GM19240 (cell line): ENCODE measurements around the gene FRMD4A.

Experiments
- DNase-seq: peaks from one replicate; pipeline ENCODE4 v3.0.0; 2011; ENCODE audit warnings: low spot score; ENCODE audit not compliant: insufficient read length

Gene FRMD4A

GRCh38 chr10:14294347-14295059, 36.2 kb downstream of the FRMD4A start:
- DNase-seq = no peak

DNA sequence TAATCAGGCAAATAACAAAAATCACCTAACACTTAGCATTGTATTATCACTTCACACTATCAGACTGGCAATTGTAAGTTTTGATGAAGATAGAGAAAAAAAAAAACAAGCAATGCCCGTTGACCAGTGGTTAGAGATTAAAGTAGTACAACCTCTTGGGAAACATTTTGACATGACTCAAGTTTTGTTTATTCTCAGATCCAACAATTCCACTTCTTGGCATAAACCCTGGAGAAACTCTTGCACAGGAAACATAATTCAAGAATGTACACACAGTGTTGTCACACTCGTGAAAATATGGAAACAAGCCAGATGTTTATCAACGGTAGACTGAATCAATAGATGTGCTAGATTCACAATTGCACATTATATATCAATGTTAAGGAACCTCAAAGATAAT, 37.2 kb downstream of the FRMD4A start:
- no peak for DNase-seq

DNA sequence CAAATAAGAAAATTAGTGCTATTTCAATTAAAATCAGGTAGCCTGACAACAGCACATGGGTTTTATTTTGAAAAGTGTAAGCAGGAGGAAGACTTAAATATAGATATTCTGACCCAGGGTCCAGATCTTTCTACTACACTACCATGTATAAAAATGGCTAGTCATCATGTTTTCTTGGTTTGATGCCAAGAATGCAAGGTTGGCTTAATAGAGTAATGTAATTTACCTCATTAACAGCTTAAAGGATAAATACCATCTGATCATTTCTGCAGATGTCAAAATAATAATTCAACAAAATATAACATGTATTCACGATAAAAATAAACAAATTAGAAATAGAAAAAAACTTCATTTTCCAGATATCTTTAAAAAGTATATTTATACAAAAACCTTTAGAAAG, 39.4 kb downstream of the FRMD4A start:
- DNase-seq = no peak

- no peak for DNase-seq
These were observed 44.7 kb downstream of the FRMD4A start for GRCh38 chr10:14285941-14286560.

GRCh38 chr10:14282276-14282675, 48.4 kb downstream of the FRMD4A start:
- no peak for DNase-seq

DNA sequence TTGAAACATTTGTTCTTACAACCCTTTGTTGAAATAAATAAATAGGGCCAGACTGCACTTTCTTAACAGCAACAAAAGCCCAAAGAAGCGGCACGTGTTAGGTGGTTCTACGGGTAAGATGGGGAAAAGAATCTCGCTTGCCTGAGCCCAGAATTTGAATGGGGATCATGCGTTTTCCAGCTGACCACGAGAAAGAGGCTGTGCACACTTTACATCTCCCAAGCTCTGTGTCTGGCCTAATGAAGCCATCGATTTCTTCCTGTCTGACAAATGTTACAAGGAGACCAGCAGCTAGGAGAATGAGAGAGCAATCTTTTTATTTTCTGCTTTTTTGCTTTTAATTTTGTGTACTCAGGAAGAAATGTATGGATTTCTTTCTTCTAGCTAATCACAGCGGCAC, 52.2 kb downstream of the FRMD4A start:
- DNase-seq = no peak

DNA sequence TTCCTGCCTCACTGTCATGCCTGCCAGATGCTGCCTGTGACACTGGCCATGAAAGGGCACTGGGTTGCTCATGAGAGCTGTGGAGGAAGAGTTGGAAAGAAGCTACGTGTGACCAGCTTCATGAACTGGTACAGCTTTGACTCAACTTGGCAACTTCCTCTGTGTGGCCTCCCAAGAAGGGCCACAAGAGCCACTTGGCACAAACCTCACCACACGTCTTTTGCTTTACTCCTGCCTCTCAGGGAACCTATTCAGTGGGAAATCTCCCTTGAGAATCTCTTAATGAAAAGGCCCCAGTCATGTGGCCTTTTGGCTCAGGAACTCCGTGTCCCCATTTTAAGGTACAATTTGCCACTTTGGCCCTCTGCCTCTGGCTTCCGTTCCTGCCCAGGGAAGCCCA, 54.5 kb downstream of the FRMD4A start:
- no peak for DNase-seq

GRCh38 chr10:14271621-14272020, 59.1 kb downstream of the FRMD4A start:
- DNase-seq = no peak

DNA sequence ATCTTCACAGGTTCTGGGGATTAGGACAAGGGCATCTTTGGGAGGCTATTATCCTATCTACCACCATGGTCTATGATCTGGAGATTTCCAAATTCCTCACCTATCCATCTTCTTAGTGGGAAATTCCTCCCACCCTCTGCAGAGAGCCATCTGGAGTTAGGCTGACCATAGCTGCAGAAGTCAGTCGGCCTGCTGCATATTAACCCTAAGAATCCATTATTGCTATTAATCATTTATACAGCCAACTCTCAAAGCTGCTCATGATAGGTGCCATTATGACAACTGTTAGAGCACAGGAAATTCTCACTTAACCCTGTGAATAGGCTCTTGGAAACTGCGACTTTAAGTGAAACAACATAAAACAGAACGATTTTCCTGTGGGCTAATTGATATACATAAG, 60.4 kb downstream of the FRMD4A start:
- no peak for DNase-seq

- DNase-seq = no peak
These were observed 65.0 kb downstream of the FRMD4A start for GRCh38 chr10:14265709-14266108.

- DNase-seq = no peak
These were observed 67.8 kb downstream of the FRMD4A start for GRCh38 chr10:14262836-14263425.

GRCh38 chr10:14261336-14261735, 69.4 kb downstream of the FRMD4A start:
- DNase-seq = no peak

DNA sequence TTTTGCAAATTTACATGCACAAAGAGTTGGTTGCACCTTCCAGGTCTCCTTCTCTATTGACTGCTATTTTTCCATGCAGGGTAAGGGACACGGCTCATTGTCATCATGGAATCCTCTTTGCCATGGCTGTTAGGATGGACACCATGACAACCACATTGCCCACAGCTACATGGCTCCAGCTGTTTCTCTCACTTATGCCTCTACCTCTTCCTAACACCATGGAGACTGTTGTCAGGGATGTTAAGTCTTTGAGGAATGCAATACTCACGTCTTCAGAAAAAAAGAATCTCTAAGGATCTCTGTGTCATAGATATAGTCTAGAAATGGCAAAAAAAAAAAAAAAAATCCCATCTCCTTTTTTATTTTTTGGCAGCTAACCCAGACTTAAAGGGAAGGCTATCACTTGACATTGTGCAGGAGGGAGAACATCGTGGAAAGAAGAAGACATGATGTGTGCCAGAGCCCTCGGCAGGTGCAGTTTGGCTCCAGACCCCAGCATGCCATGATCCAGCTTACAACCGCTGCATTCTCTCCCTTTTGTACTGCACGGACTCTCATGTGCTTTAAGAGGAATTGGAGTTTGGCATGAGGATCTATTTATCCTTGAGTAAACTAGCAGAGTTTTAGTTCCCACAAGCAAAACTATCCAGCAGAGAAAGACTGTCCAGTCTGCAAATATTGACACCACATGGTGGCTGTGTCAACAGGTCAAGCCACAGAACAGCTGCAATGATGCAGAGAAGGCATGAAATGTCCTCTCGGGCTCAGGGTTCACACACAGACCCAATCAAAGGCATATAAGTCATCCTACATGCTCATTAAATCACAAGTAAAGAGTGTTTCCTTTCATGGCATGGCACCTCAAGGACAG, 70.8 kb downstream of the FRMD4A start:
- DNase-seq = no peak

GRCh38 chr10:14254368-14254767, 76.4 kb downstream of the FRMD4A start:
- no peak for DNase-seq

DNA sequence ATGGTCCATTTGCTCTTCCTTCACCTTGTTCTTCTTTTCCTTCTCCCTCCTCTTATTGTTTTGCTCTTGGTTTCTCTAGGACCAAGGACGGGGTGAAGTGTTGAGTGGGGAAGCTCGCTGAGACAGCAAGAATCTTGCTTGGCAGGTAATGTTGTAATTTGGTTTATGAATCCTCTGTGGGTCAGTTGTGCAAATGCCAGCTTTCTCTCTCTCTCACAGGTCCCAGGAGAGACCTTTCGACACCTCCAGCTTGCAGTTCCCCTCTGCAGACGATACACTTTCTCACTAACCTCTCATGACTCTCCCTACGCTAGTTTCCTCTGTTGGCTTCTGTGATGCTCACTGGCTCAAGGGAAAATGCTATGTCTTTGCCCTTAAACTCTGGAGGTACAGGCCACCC, 77.0 kb downstream of the FRMD4A start:
- no peak for DNase-seq

DNA sequence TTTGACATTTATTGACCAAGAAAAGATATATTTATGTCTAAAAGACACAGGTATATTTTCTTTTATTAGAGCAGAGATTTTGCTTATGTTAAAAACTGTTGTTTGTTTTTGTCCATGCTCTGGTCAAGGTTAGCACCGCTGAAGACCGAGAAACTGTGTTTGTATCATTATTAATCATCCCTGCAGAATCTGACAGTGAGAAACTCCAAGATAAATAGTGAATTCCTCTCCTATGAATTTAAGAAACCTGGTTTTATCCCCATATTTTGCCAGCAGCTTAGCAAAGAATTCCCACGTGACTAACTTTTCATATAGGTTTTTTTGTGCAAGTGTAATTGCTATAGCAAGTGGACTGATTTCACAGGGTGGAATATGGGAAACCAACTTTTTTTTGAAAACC, 77.6 kb downstream of the FRMD4A start:
- no peak for DNase-seq

GRCh38 chr10:14250496-14251076, 80.1 kb downstream of the FRMD4A start:
- DNase-seq = no peak

DNA sequence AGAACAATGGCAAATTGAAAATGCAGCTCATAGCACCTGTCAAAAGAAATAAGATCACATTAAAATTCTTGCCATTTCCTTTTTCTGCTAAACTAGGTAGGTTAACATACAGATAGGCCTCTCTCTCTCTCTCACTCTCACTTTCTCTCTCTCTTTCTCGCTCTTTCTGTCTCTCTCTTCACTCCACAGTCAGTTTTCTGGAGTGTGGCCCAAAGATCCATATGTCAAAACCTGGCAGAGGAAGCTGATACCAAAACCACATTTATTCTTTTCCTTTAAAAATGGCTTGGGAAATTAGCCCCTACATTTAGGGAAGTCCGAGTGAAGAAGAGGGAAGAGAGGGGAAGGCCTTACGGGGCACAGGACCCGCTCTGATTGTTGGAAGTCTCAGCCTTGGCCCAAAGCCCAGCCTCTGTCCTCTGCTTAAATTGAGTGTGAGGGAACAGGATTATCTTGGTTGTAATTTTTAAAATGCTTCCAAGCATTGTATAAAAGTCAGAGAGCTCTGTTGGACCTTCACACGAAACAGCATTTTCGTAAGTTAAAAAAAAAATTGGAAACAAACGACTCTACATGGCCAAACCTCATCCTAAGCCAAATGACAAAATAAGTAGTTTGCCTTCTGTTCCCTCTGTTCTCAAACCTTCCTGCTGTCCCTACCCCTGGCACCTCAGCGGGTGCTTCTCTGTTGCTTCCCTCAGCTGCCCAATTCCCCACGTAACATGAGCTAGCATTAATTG, 83.2 kb downstream of the FRMD4A start:
- no peak for DNase-seq

DNA sequence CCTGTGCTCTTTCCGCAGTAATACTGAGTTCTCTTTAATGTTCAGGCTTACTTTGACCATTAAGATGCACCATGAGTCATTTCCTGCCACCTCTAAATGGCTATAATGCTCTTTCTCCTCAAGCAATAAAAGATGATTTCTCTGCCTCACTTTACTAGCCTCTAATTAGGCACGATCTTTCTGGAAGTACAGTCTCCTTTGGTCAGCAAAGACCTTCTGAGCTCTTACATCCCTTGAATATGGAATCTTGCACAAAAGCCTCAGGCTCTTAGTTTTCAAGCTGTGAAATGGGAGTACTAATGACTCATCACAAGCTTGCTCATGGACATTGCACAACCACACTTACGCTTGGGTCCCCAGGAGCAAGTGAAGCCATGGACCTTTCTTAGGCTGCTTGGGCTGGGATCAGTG, 85.9 kb downstream of the FRMD4A start:
- DNase-seq = no peak

DNA sequence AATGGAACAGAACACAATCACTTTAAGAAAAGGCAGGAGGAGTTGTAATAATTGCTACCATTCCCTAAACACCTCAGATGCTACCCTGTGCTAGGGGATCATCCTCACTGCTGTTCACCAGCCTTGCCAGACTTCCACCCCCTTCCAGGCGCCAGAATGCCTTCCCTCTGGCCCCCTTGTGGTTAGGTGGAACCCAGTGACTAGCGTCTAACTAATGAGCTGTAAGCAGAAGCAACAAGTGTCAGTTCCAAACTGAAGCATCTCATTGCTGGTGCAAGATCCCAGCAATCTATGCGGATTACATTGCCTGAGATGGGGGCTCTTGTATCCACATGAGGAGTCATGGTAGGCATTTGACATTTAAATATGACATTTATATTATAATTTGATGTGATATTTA, 86.6 kb downstream of the FRMD4A start:
- DNase-seq = no peak

DNA sequence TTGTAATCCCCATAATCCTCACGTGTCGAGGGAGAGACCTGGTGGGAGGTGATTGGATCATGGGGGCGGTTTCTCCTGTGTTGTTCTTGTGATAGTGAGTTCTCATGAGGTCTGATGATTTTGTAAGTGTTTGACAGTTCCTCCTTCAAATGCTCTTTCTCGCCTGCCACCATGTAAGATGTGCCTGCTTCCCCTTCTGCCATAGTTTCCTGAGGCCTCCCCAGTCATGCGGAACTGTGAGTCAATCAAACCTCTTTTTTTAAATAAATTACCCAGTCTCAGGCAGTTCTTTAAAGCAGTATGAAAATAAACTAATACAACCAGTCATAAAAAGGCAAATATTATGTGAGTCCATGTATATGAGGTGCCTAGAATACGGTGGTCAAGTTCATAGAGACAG, 87.5 kb downstream of the FRMD4A start:
- DNase-seq = no peak
